AG04449 (cell line): ENCODE data around the gene DMRTA2.

Experiments used
- CTCF ChIA-PET: fragments of 350-600 bp; formaldehyde crosslinking; extraction: SDS; loops from one replicate; lab custom pipeline; 2021; ENCODE audit warnings: antibody characterized with exemption; lab: Yijun Ruan, JAX
- POLR2A ChIA-PET: fragments of 400-600, 350-600 bp; formaldehyde crosslinking; extraction: SDS; loops from one replicate; lab custom pipeline; 2020; ENCODE audit warnings: antibody characterized with exemption, inconsistent platforms; lab: Yijun Ruan, JAX
- DNase-seq: peaks from one replicate; pipeline ENCODE4 v3.0.0-alpha.2; 2010; ENCODE audit warnings: low read depth, low spot score
- H3K4me3 ChIP-seq: 2 replicates; pipeline ENCODE4 v1.5.1; 2011; ENCODE audit warnings: low read depth, mild to moderate bottlenecking, control low read depth, low read length
- TF ChIP-seq, protein P1 (sequence below): IDR thresholded peaks from one replicate; pipeline ENCODE4 v1.5.1; 2011; ENCODE audit warnings: mild to moderate bottlenecking, moderate library complexity, low read length, control low read depth, inconsistent platforms; ENCODE audit not compliant: insufficient read depth; ENCODE audit errors: missing control alignments

The DMRTA2 gene

DNA sequence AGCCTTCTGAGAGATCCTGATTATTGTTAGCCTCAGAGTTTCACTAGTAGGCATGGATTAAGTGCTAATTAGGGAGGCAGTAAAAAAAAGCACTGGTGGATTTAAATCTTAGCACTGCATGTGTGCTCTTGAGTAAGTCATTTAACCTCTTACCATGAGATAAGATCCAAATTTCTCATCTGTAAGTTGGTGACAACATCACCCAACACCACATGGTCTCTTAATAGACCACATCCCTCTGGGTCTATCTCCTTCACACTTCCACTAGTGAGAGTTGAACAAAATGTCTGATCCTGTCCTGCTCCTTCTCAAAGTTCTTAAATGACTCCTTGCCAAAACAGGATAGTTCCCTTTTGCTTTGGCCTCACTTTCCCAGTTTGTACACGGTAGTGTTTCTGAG lies 29.5 kb upstream of the DMRTA2 start:
- no peak for DNase-seq
- ChIA-PET CTCF (no interaction called here), POLR2A (no interaction called here)
- no peak overlapping the region for H3K4me3 ChIP-seq
- TF ChIP-seq, protein P1, sequence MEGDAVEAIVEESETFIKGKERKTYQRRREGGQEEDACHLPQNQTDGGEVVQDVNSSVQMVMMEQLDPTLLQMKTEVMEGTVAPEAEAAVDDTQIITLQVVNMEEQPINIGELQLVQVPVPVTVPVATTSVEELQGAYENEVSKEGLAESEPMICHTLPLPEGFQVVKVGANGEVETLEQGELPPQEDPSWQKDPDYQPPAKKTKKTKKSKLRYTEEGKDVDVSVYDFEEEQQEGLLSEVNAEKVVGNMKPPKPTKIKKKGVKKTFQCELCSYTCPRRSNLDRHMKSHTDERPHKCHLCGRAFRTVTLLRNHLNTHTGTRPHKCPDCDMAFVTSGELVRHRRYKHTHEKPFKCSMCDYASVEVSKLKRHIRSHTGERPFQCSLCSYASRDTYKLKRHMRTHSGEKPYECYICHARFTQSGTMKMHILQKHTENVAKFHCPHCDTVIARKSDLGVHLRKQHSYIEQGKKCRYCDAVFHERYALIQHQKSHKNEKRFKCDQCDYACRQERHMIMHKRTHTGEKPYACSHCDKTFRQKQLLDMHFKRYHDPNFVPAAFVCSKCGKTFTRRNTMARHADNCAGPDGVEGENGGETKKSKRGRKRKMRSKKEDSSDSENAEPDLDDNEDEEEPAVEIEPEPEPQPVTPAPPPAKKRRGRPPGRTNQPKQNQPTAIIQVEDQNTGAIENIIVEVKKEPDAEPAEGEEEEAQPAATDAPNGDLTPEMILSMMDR = no peak

DNA sequence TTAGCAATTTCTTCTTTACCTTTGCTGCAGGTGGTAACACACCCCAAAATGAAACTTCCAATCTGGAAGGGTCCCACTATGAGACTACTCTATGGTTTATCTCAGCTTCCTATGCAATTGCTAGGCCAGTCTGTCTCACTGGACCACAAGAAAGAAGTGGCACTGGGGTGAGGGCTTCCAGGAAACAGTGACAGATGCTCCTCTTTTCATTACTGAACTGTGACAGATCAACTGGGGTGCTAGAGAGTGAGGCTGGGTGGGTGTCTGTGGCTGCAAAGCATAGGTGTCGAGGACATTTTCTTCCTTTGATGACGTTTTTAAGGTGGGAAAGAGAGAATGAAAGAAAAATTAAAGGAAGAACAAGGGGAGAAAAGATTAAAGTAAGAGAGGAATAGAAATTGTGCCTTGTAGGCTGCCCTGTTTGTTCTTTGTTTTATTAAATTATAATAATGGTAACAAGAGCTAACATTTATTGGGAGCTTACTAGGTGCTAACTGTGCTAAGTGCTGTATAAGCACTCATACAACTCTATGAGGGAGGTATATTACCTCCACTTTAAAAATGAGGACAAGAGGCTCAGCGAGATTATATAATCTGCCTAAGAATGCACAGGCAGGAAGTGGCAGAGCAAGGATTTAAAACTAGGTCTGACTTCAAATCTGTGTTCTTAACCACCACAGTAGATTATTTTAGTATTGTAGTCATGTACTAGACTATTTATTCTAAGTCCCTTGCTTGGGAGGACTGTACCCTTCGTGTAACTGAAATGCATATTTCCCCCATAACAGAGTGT lies 27.8 kb upstream of the DMRTA2 start:
- TF ChIP-seq, protein P1 = no peak
- DNase-seq = no peak
- no peak overlapping the region for H3K4me3 ChIP-seq
- ChIA-PET POLR2A (no interaction called here), CTCF (interaction anchor here (1.4 kb wide), 1 partner anchor 22 kb away, joined by 3 read pairs; no protein-coding TSS in a partner anchor)

DNA sequence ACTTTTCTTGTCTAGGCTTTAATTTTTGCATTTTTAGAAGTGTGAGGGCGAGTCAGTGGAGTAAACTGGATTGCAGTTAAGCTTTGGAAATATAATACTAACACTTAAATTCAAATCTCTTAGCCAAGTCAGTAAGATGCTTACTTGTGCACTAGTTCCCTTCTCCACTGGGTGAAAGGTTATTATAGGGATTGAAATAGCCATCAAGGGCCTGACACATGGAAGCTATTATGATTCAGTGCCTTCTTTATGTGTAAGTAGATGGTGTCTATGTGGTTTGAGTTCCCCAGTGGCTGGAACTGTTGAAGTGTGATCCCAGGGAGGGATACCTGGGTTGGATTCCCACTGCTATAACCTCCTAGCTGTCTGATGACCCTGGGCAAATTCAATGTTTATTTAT lies 24.7 kb upstream of the DMRTA2 start:
- TF ChIP-seq, protein P1 = no peak
- CTCF ChIA-PET = interaction anchor here (1.0 kb wide), 1 partner anchor 9 kb away, joined by 4 read pairs; no protein-coding TSS in a partner anchor

DNA sequence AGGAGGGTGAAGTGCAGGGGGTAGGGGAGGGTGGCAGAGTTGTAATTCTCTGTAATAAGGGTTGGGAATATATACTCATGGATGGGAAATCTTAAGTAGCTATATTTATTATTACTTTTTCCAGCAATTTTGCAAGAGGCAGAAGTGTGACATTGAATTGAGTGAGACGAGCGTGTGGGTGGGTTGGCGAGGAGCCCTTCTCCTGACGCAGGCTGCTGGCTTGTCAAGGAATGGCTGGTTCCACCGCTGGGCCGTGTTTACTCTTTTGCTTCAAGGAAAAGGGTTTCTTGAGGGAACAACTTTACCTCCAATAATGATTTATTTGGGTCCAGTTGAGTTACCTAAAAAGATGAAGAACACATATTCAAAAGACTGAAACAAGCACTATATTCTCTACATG lies 17.9 kb upstream of the DMRTA2 start:
- POLR2A ChIA-PET = no interaction called here

More for the DNA sequence above, 24.7 kb upstream of the DMRTA2 start:
- H3K4me3 ChIP-seq = no peak overlapping the region
- POLR2A ChIA-PET = no interaction called here
- DNase-seq = no peak

DNA sequence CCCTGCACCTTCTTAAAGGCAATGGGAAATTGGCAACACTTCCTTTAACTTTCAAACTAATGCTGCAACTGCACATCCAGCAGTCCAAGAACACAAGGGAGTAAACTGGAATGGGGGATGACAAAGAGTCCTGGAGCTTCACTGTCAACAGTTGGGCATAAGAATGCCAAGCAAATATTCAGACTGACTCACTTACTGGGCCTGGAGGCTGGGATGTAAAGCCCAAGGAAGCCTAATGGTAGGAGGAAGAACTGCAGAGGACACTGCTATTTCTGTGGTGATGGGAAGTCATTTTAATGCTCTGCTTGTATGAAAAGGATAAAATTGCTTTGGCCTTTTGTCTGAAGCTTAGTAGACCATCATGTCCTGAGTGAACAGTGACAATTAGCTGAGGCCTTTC lies 15.7 kb upstream of the DMRTA2 start:
- TF ChIP-seq, protein P1 = no peak
- no peak for DNase-seq
- ChIA-PET POLR2A (no interaction called here), CTCF (interaction anchor here (1.2 kb wide), 1 partner anchor 9 kb away, joined by 4 read pairs; no protein-coding TSS in a partner anchor)
- H3K4me3 ChIP-seq = no peak overlapping the region

More for the DNA sequence above, 17.9 kb upstream of the DMRTA2 start:
- H3K4me3 ChIP-seq = no peak overlapping the region
- CTCF ChIA-PET = no interaction called here
- TF ChIP-seq, protein P1 = no peak
- DNase-seq = no peak

DNA sequence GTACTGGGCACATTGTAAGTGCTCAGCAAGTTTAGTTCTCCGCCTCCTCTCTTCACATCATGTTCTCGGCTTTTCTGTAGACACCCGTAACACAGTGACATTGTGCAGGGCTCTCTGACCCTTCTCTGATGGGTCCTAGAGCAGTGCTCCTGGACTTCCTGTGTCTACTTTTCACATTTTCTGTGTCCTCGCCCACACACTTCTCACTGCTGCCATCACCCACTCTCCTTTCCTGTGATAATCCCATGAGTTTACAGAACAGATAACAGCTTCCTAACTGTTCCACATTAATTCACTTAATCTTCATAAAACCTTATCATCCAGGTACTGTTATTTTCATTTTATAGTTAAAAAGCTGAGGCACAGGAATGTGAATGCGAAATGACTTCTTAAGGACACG lies 13.2 kb upstream of the DMRTA2 start:
- CTCF ChIA-PET = no interaction called here

More for the DNA sequence above, 13.2 kb upstream of the DMRTA2 start:
- POLR2A ChIA-PET = no interaction called here
- no peak overlapping the region for H3K4me3 ChIP-seq
- DNase-seq = no peak
- TF ChIP-seq, protein P1 = no peak
